HUES64 (cell line): ENCODE results near the gene CHMP2B.
"Not testable (repeated sequence)": the region's sequence is repeated elsewhere in the genome, so short reads cannot be mapped to it uniquely, and the experiment has no call there.

Experiments used
- H3K27ac ChIP-seq: 2 replicates; pipeline ENCODE4 v1.7.0; 2013; ENCODE audit warnings: low read depth, low read length, inconsistent platforms
- H3K27me3 ChIP-seq: 2 replicates; pipeline ENCODE4 v1.6.1; 2013; ENCODE audit warnings: mild to moderate bottlenecking, low read length; ENCODE audit not compliant: insufficient read depth
- H3K36me3 ChIP-seq: 2 replicates; pipeline ENCODE4 v1.6.1; 2013; ENCODE audit warnings: mild to moderate bottlenecking, low read length; ENCODE audit not compliant: insufficient read depth
- H3K4me1 ChIP-seq: 2 replicates; pipeline ENCODE4 v1.6.1; 2013; ENCODE audit warnings: mild to moderate bottlenecking, low read length, moderate library complexity; ENCODE audit not compliant: insufficient read depth
- H3K4me3 ChIP-seq: 2 replicates; pipeline ENCODE4 v1.5.1; 2013; ENCODE audit warnings: mild to moderate bottlenecking, low read length, moderate library complexity
- H3K9ac ChIP-seq: 2 replicates; pipeline ENCODE4 v1.6.1; 2013; ENCODE audit warnings: mild to moderate bottlenecking, low read depth, low read length
- H3K9me3 ChIP-seq: 2 replicates; pipeline ENCODE4 v1.6.1; 2013; ENCODE audit warnings: low read depth, low read length; ENCODE audit not compliant: insufficient read depth
- WGBS: fragments of 150-250, 120-280 bp; methylation state at CpG from one replicate; pipeline ENCODE4 v1.1.7; 2013; ENCODE audit warnings: missing lambda C conversion rate; 5-methylcytosine and 5-hydroxymethylcytosine counted together

Gene CHMP2B

GRCh38 chr3:87268646-87269211, 41.6 kb downstream of the CHMP2B start:
- no peak overlapping the region for H3K4me3 ChIP-seq
- H3K36me3 ChIP-seq = no peaks in the 10 kb centered on the region
- no peaks in the 10 kb centered on the region for H3K9me3 ChIP-seq
- H3K27ac ChIP-seq = no peak overlapping the region
- 78% methylated on average over 3 of the region's 4 CpGs for WGBS
- H3K27me3 ChIP-seq = no peaks in the 10 kb centered on the region
- H3K4me1 ChIP-seq = no peaks in the 10 kb centered on the region; the same call in none of the 2 replicates
- H3K9ac ChIP-seq = no peak overlapping the region

- Histone ChIP-seq H3K4me1 (no peaks in the 10 kb centered on the region; the same call in 1 of the 2 replicates), H3K9me3 (no peaks in the 10 kb centered on the region), H3K36me3 (no peaks in the 10 kb centered on the region), H3K27me3 (no peaks in the 10 kb centered on the region), H3K27ac (no peak overlapping the region), H3K4me3 (no peak overlapping the region), H3K9ac (no peak overlapping the region)
Measured at GRCh38 chr3:87269723-87270122, 42.6 kb downstream of the CHMP2B start.

- no peaks in the 10 kb centered on the region for H3K36me3 ChIP-seq
- no peaks in the 10 kb centered on the region for H3K9me3 ChIP-seq
- no peaks in the 10 kb centered on the region; the same call in 1 of the 2 replicates for H3K4me1 ChIP-seq
- no peak overlapping the region for H3K4me3 ChIP-seq
- H3K27me3 ChIP-seq = no peaks in the 10 kb centered on the region
- H3K9ac ChIP-seq = no peak overlapping the region
- no peak overlapping the region for H3K27ac ChIP-seq
- WGBS = 85% methylated on average over 2 of the region's 4 CpGs
Measured at GRCh38 chr3:87270908-87271700, 44.0 kb downstream of the CHMP2B start.

GRCh38 chr3:87272718-87273341, 45.7 kb downstream of the CHMP2B start:
- Histone ChIP-seq H3K9ac (no peak overlapping the region), H3K4me3 (no peak overlapping the region), H3K27me3 (no peaks in the 10 kb centered on the region), H3K4me1 (no peaks in the 10 kb centered on the region; the same call in 1 of the 2 replicates), H3K27ac (no peak overlapping the region), H3K36me3 (no peaks in the 10 kb centered on the region), H3K9me3 (no peaks in the 10 kb centered on the region)
- WGBS = 92% methylated on average over 3 of the region's 4 CpGs

- WGBS = 94% methylated on average over 4 of the region's 6 CpGs
- H3K9me3 ChIP-seq = no peaks in the 10 kb centered on the region
Measured at GRCh38 chr3:87276484-87276883, 49.4 kb downstream of the CHMP2B start, which contains the start of gene POU1F1. Gene POU1F1 (minus strand): TSS chr3:87276584. CDS start chr3:87276462, 122 bp downstream.

GRCh38 chr3:87287011-87287410, 59.9 kb downstream of the CHMP2B start:
- Histone ChIP-seq H3K36me3 (no peaks in the 10 kb centered on the region), H3K9ac (no peak overlapping the region), H3K27me3 (no peaks in the 10 kb centered on the region), H3K9me3 (no peaks in the 10 kb centered on the region), H3K4me1 (no peaks in the 10 kb centered on the region), H3K4me3 (no peak overlapping the region), H3K27ac (no peak overlapping the region)
- 95% methylated on average over 1 of the region's 1 CpG for WGBS

More at GRCh38 chr3:87276484-87276883, 49.4 kb downstream of the CHMP2B start, which contains the start of gene POU1F1:
- Histone ChIP-seq H3K4me3 (no peak within 1 kb of the TSS), H3K27ac (no peak within 1 kb of the TSS), H3K27me3 (no peaks in the 10 kb centered on the region), H3K36me3 (no peaks in the 10 kb centered on the region), H3K4me1 (no peaks in the 10 kb centered on the region), H3K9ac (no peak within 1 kb of the TSS)

- H3K27me3 ChIP-seq = no peaks in the 10 kb centered on the region
- WGBS = 94% methylated on average over 7 of the region's 8 CpGs
Measured at GRCh38 chr3:87288446-87288845, 61.3 kb downstream of the CHMP2B start.

GRCh38 chr3:87298111-87298718, 71.1 kb downstream of the CHMP2B start:
- Histone ChIP-seq H3K9me3 (no peaks in the 10 kb centered on the region), H3K36me3 (no peaks in the 10 kb centered on the region), H3K4me1 (no peaks in the 10 kb centered on the region), H3K27me3 (no peaks in the 10 kb centered on the region), H3K9ac (no peak overlapping the region), H3K27ac (no peak overlapping the region), H3K4me3 (no peak overlapping the region)
- 33% methylated on average over 2 of the region's 3 CpGs for WGBS

More at GRCh38 chr3:87288446-87288845, 61.3 kb downstream of the CHMP2B start:
- Histone ChIP-seq H3K27ac (no peak overlapping the region), H3K9ac (no peak overlapping the region), H3K9me3 (no peaks in the 10 kb centered on the region), H3K4me3 (no peak overlapping the region), H3K36me3 (no peaks in the 10 kb centered on the region), H3K4me1 (no peaks in the 10 kb centered on the region)

- H3K9me3 ChIP-seq, H3K36me3 ChIP-seq, H3K27ac ChIP-seq, H3K4me3 ChIP-seq, H3K27me3 ChIP-seq, H3K4me1 ChIP-seq, H3K9ac ChIP-seq: not testable (repeated sequence)
- WGBS = 100% methylated on average over 1 of the region's 1 CpG
Measured at GRCh38 chr3:87305031-87305430, 77.9 kb downstream of the CHMP2B start.
